SK-N-SH (cell line): ENCODE data around the gene PLGRKT. TPM values are rescaled to one million over a fixed set of nuclear protein-coding genes. Genes with fewer than 3 reads are reported as not detected.

Experiments used
- CTCF ChIA-PET: fragments of 300-600, 350-600 bp; formaldehyde crosslinking; extraction: SDS; loops from one replicate; lab custom pipeline; 2021; lab: Yijun Ruan, JAX
- POLR2A ChIA-PET: fragments of 350-600 bp; sonication (Branson Sonifier 250); formaldehyde crosslinking; extraction: SDS; loops from one replicate; lab custom pipeline; 2020; ENCODE audit warnings: antibody characterized with exemption, inconsistent platforms; lab: Yijun Ruan, JAX
- DNase-seq: peaks from one replicate; pipeline ENCODE4 v3.0.0; 2012
- H2AFZ ChIP-seq: fragments of 200-600 bp; sonication (generic); 2 replicates; pipeline ENCODE4 v1.8.1; 2016; ENCODE audit warnings: antibody characterized with exemption, mild to moderate bottlenecking, low read depth
- H3F3A ChIP-seq: fragments of 200-600 bp; sonication (generic); replicated peaks from 2 replicates; pipeline ENCODE3; 2016; ENCODE audit warnings: antibody characterized with exemption, mild to moderate bottlenecking; ENCODE audit not compliant: insufficient read depth
- H3K27ac ChIP-seq, 2 experiments: fragments of 200-500 bp in 1 of 2; fragments of 200-600 bp in 1 of 2; sonication (Bioruptor generic) in 1 of 2; sonication (generic), shearing (Covaris generic) in 1 of 2; 2 replicates each; pipeline versions ENCODE4 v1.5.1 to v1.6.1; 2014 to 2016; ENCODE audit warnings: low read depth in 2 of 2, inconsistent platforms in 1 of 2, low read length in 1 of 2, mild to moderate bottlenecking in 1 of 2, mixed read lengths in 1 of 2
- H3K27me3 ChIP-seq: fragments of 200-600 bp; sonication (generic), shearing (Covaris generic); 2 replicates; pipeline ENCODE4 v1.6.1; 2016; ENCODE audit warnings: mixed run types; ENCODE audit not compliant: insufficient read depth
- H3K36me3 ChIP-seq, 2 experiments: fragments of 200-500 bp in 1 of 2; fragments of 200-600 bp in 1 of 2; sonication (Bioruptor generic) in 1 of 2; sonication (generic) in 1 of 2; replicated peaks in 1 of 2; 2 replicates each; pipeline versions ENCODE3 to v1.5.1; 2014 to 2016; ENCODE audit warnings: low read length in 1 of 2, mild to moderate bottlenecking in 1 of 2; ENCODE audit not compliant: insufficient read depth in 2 of 2, control insufficient read depth in 1 of 2
- H3K4me1 ChIP-seq, 2 experiments: fragments of 200-500 bp in 1 of 2; fragments of 200-600 bp in 1 of 2; sonication (Bioruptor generic) in 1 of 2; sonication (generic), shearing (Covaris generic) in 1 of 2; 2 replicates each; pipeline versions ENCODE4 v1.5.1 to v1.6.1; 2014 to 2016; ENCODE audit warnings: low read depth in 1 of 2, low read length in 1 of 2, mixed run types in 1 of 2; ENCODE audit not compliant: insufficient read depth in 2 of 2, control insufficient read depth in 1 of 2
- H3K4me2 ChIP-seq: fragments of 200-600 bp; sonication (generic), shearing (Covaris generic); 2 replicates; pipeline ENCODE4 v1.6.1; 2017; ENCODE audit warnings: mixed run types
- H3K4me3 ChIP-seq, 2 experiments: fragments of 200-500 bp in 1 of 2; fragments of 200-600 bp in 1 of 2; sonication (Bioruptor generic) in 1 of 2; sonication (generic), shearing (Covaris generic) in 1 of 2; 2 replicates each; pipeline versions ENCODE4 v1.5.1 to v1.8.1; 2014 to 2016; ENCODE audit warnings: low read depth in 2 of 2, inconsistent platforms in 1 of 2, low read length in 1 of 2, mild to moderate bottlenecking in 1 of 2, mixed read lengths in 1 of 2, moderate library complexity in 1 of 2
- H3K79me2 ChIP-seq: fragments of 200-600 bp; sonication (generic); 2 replicates; pipeline ENCODE4 v1.8.1; 2017; ENCODE audit warnings: mild to moderate bottlenecking; ENCODE audit not compliant: insufficient read depth
- H3K9ac ChIP-seq: fragments of 200-600 bp; sonication (generic); 2 replicates; pipeline ENCODE4 v1.6.1; 2017; ENCODE audit warnings: mixed run types
- H3K9me2 ChIP-seq: fragments of 200-600 bp; sonication (generic); 2 replicates; pipeline ENCODE4 v1.6.1; 2017; ENCODE audit warnings: mixed run types
- H3K9me3 ChIP-seq: fragments of 200-600 bp; sonication (generic); 2 replicates; pipeline ENCODE4 v1.6.1; 2017; ENCODE audit warnings: mixed run types, mild to moderate bottlenecking, moderate library complexity
- H4K20me1 ChIP-seq: fragments of 200-600 bp; sonication (generic); 2 replicates; pipeline ENCODE4 v1.6.1; 2017; ENCODE audit warnings: mild to moderate bottlenecking, mixed run types; ENCODE audit not compliant: insufficient read depth
- CTCF ChIP-seq: fragments of 200-600 bp; sonication (generic); IDR thresholded peaks from 2 replicates; pipeline ENCODE4 v1.6.1; 2017; ENCODE audit warnings: antibody characterized with exemption, mild to moderate bottlenecking, moderate library complexity
- ELF1 ChIP-seq: IDR thresholded peaks from 2 replicates; pipeline ENCODE4 v1.4.0; 2012
- FOSL2 ChIP-seq: IDR thresholded peaks from 2 replicates; pipeline ENCODE4 v1.4.0; 2012; ENCODE audit warnings: low read depth, mild to moderate bottlenecking, moderate library complexity, borderline replicate concordance
- FOXJ3 ChIP-seq: sonication (generic); formaldehyde crosslinking; IDR thresholded peaks from 2 replicates; pipeline ENCODE4 v1.5.1; 2020; ENCODE audit warnings: mild to moderate bottlenecking, missing genetic modification reagents
- GATA2 ChIP-seq: sonication (generic); formaldehyde crosslinking; IDR thresholded peaks from 2 replicates; pipeline ENCODE4 v1.5.0; 2020; ENCODE audit warnings: mild to moderate bottlenecking, missing genetic modification reagents
- MAX ChIP-seq: IDR thresholded peaks from 2 replicates; pipeline ENCODE4 v1.4.0; 2012; ENCODE audit warnings: low read depth
- NFIC ChIP-seq: IDR thresholded peaks from 2 replicates; pipeline ENCODE4 v1.4.0; 2012; ENCODE audit warnings: borderline replicate concordance
- NRF1 ChIP-seq: IDR thresholded peaks from 2 replicates; pipeline ENCODE4 v1.6.1; 2012; ENCODE audit warnings: low read depth, mild to moderate bottlenecking, low read length
- RFX5 ChIP-seq: IDR thresholded peaks from 2 replicates; pipeline ENCODE4 v1.6.1; 2012; ENCODE audit warnings: mild to moderate bottlenecking, improper control_type of control experiment, low read length
- SIN3A ChIP-seq: IDR thresholded peaks from 2 replicates; pipeline ENCODE4 v1.6.1; 2012; ENCODE audit warnings: low read depth, mild to moderate bottlenecking, low read length, moderate library complexity, borderline replicate concordance
- SMC3 ChIP-seq: IDR thresholded peaks from 2 replicates; pipeline ENCODE4 v1.6.1; 2012; ENCODE audit warnings: low read depth, low read length, improper control_type of control experiment
- USF1 ChIP-seq: IDR thresholded peaks from 2 replicates; pipeline ENCODE4 v1.4.0; 2012; ENCODE audit warnings: low read depth, borderline replicate concordance
- WGBS: methylation state at CpG from one replicate; pipeline ENCODE4 v1.1.6; 2017; ENCODE audit warnings: low lambda C conversion rate; 5-methylcytosine and 5-hydroxymethylcytosine counted together
- polyA plus RNA-seq, 3 experiments: library from polyadenylated mRNA; depleted of rRNA; stranded (reverse); fragments of >200 nt; gene quantifications; 2 replicates each; pipeline ENCODE4 v1.2.3, GENCODE V29; 2012

Gene PLGRKT
- polyA plus RNA-seq, 1 of the 3 experiments (the other 2 are of a cell fraction), result 11.4 TPM

- Histone ChIP-seq H3K4me3 (peak overlapping the region in 1 of 2 experiments; percentile 46; a peak in 3 of 4 replicates), H4K20me1 (no peaks in the 10 kb centered on the region), H3K27me3 (no peaks in the 10 kb centered on the region), H3K36me3 (peaks cover 11 to 24% of the 10 kb centered on the region in 2 experiments), H3K27ac (peak overlapping the region in 1 of 2 experiments; percentile 75; a peak in 2 of 4 replicates), H3K9me2 (no peaks in the 10 kb centered on the region), H3K79me2 (peaks cover 90% of the 10 kb centered on the region), H3K9me3 (no peaks in the 10 kb centered on the region), H3K4me1 (peaks cover 6 to 7% of the 10 kb centered on the region in 2 experiments), H2AFZ (no peak overlapping the region; the same call in 1 of the 2 replicates), H3K9ac (peak overlapping the region; percentile 19; the same call in 1 of the 2 replicates)
- DNase-seq, result no peak
- ChIA-PET CTCF (no interaction called here), POLR2A (no interaction called here)
- WGBS, result 32% methylated on average over 2 of the region's 2 CpGs
- TF ChIP-seq FOSL2, result peak; percentile 33; the same call in 1 of the 2 replicates
- no peak for TF ChIP-seq ELF1
- TF ChIP-seq SIN3A, result no peak
- TF ChIP-seq NFIC, result no peak
- TF ChIP-seq SMC3, result no peak
- TF ChIP-seq, all 33 proteins: peak for 1
- peaks cover 34% of the 10 kb centered on the region for H3F3A ChIP-seq
- peak overlapping the region; percentile 40 for H3K4me2 ChIP-seq
These were observed 15.3 kb upstream of the PLGRKT start for GRCh38 chr9:5453004-5453403.

DNA sequence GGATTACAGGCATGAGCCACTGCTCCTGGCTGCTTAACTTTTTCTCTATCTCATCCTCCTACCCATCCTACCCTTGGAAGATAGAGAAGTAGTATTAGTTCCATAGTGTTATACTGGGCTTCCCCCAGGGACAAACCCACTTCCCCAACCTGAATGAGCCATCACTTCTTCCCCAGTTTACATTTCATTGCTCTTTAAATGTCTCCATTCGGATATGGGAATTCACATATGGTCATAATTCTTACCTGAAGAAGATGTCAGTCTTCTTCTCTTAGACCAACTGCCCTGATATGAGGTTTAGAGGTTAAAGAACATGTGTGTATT, 14.5 kb upstream of the PLGRKT start:
- H3F3A ChIP-seq, result peaks cover 36% of the 10 kb centered on the region
- WGBS, result 70% methylated on average over 1 of the region's 1 CpG
- H3K27ac ChIP-seq, result peak overlapping the region in 1 of 2 experiments; percentile 75; a peak in 2 of 4 replicates
- ChIA-PET POLR2A (no interaction called here), CTCF (no interaction called here)
- no peaks in the 10 kb centered on the region for H3K9me3 ChIP-seq
- no peaks in the 10 kb centered on the region for H3K27me3 ChIP-seq
- peak overlapping the region; percentile 78 for H3K4me2 ChIP-seq
- no peak for DNase-seq
- no peaks in the 10 kb centered on the region for H3K9me2 ChIP-seq
- TF ChIP-seq SMC3 (no peak), FOXJ3 (CRISPR knock-in tag) (no peak), GATA2 (no peak), USF1 (no peak), FOSL2 (no peak), RFX5 (no peak), CTCF (no peak), MAX (no peak), NFIC (no peak), NRF1 (no peak)
- peaks cover 82% of the 10 kb centered on the region for H3K79me2 ChIP-seq
- peak overlapping the region; percentile 71 for H3K9ac ChIP-seq
- H3K4me1 ChIP-seq, result peaks cover 6 to 15% of the 10 kb centered on the region in 2 experiments
- peaks cover 4 to 16% of the 10 kb centered on the region in 2 experiments for H3K36me3 ChIP-seq
- peak overlapping the region; percentile 1 to 67; a peak in 3 of 4 replicates for H3K4me3 ChIP-seq
- no peaks in the 10 kb centered on the region for H4K20me1 ChIP-seq
- no peak overlapping the region for H2AFZ ChIP-seq
